GM11168 (cell line): ENCODE measurements around the gene SLC35E2B.

Source experiments
- in situ Hi-C: fragments of 300-500 bp; cut with MboI; formaldehyde crosslinking; loops from one replicate; pipeline ENCODE4 v1.12.0; 2022; ENCODE audit warnings: low sequenced_read_pairs; ENCODE audit not compliant: unreplicated experiment

The SLC35E2B gene

GRCh38 chr1:1627261-1627828, 65.2 kb downstream of the SLC35E2B start:
- in situ Hi-C loops = no loop called here

- in situ Hi-C loops = no loop called here
These were observed 66.1 kb downstream of the SLC35E2B start for GRCh38 chr1:1626207-1627141.

GRCh38 chr1:1625824-1626206, 66.8 kb downstream of the SLC35E2B start:
- in situ Hi-C loops = no loop called here

DNA sequence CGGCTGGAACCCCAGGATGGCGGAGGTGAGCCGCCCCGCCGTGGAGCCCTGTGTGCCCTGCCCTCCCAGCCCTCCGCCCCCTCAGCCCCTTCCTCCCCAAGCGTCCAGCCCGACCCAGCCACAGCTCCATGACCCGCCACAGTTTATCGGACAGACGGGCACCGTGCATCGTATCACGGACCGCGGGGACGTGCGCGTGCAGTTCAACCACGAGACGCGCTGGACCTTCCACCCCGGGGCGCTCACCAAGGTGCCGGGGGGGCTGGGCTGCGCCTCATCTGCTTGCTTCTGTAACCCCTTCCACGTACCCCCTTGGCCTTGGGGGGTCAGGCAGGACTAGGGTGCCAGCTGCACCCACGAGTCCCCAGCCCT, 67.2 kb downstream of the SLC35E2B start:
- in situ Hi-C loops = no loop called here

DNA sequence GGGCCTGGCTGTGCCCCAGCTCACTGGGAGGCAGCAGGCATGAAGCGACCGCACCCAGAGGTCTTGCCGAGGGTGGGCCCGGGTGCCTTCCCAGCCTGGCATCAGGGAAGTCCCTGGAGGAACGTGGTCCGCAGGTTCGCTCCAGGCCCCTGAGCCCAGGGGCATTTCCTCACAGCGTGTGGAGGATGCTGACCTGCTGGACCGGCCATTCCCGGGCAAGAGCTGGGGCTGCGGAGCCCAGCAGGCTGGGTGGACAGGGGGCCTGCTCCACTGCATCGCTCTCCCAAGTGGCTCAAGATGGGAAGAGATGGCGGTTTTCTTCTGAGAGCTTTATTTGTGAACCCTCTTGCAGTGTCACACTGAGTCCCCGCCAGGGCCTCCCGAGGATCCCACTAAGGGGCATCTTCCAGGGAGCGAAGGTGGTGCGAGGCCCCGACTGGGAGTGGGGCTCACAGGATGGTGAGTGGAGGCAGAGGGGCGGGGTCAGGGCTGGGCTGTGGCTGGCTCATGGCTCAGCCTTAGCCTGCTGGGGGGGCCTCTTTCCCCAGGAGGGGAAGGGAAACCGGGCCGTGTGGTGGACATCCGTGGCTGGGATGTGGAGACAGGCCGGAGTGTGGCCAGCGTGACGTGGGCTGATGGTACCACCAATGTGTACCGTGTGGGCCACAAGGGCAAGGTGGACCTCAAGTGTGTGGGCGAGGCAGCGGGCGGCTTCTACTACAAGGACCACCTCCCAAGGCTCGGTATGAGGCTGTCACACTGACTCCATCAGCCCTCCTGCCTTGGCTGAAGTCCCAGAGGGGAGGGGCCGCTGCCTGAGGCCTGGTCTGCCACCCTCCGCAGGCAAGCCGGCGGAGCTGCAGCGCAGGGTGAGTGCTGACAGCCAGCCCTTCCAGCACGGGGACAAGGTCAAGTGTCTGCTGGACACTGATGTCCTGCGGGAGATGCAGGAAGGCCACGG, 67.9 kb downstream of the SLC35E2B start:
- in situ Hi-C loops = no loop called here

- in situ Hi-C loops = no loop called here
These were observed 68.8 kb downstream of the SLC35E2B start for GRCh38 chr1:1623631-1624442.

DNA sequence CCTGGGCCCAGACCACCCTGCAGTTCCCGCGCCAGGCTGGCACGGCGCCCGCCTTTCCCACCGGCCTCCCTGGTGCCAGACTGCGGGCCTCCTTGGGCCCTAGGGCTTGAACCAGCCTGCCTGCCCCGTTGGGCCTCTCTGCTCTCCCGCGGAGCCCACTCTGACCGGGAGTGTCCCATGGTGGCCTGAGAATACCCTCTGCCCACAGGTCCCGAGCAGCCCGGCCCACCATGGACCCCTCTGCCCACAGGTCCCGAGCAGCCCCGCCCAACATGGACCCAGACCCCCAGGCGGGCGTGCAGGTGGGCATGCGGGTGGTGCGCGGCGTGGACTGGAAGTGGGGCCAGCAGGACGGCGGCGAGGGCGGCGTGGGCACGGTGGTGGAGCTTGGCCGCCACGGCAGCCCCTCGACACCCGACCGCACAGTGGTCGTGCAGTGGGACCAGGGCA, 69.4 kb downstream of the SLC35E2B start:
- in situ Hi-C loops = no loop called here

- in situ Hi-C loops = no loop called here
These were observed 69.9 kb downstream of the SLC35E2B start for GRCh38 chr1:1622788-1623094.

DNA sequence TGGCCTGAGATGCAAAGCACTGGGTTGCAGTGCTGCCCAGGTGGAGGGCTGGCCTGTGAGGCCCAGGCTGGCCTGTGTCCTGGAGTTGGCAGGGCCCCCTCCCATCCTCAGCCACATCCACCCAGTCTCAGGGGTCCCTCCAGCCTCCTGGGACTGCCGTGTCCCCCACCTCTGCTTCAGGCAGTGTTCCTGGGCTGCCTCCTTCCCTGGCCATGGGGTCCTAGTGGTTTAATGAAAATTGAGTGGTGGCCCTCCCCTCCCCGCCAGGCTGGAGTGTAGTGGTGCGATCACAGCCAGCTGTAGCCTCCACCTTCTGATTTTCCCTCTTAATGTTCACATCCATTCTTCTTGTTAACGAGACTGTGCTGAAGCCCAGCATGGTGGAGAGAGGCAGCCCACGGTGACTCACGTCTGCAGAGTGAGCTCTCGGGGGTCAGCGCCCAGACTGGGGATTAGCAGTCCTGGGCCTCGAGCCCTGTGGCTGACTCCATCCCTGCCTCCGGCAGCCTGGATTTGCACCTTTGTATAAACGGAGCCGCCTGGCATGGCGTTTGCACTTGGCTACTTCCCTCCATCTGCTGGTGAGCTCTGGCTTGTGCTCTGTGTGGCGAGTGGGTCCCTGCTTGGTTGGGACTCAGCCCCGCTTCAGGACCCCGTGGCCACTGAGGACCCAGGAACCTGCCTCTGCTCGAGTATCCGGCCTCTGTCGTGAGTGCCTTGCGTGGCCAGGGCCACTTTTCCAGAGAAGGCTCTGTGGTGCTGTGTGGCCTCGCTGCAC, 70.4 kb downstream of the SLC35E2B start:
- in situ Hi-C loops = no loop called here

- in situ Hi-C loops = no loop called here
These were observed 71.2 kb downstream of the SLC35E2B start for GRCh38 chr1:1621173-1622009.

GRCh38 chr1:1620433-1621139, 72.0 kb downstream of the SLC35E2B start:
- in situ Hi-C loops = no loop called here

- in situ Hi-C loops = no loop called here
These were observed 72.7 kb downstream of the SLC35E2B start for GRCh38 chr1:1619917-1620361.

DNA sequence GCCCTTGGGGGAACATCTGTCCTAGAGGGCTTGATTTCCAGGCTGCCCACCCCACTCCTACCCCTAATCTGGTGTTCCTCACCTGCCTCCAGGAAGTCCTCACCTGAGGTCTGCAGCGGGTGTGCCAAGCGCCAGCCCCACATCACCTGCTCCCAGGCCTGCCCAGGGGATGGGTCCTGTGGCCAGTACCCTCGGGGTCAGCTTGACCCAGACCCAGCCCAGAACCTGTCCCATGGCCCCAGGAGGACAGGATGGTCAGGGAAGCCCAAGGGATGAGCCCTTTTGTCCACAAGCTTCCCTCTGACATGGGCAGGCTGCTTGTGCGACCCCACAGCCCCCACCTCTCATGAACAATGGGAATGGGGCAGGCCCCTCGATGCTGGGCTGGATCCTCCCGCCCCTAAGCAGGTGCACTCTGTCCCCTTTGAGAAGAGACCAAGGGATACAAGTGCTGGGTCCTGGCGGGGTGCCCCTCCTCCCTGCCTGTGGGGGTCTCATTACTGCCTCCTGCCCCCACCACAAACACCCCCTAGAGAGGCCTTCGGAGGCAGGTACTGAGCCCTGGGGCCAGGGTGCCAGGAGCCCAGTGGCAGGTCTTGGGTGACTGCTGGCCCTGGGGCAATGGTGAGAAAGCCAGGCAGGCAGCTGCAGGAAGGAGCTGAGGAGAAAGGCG, 74.1 kb downstream of the SLC35E2B start:
- in situ Hi-C loops = no loop called here

GRCh38 chr1:1617925-1618324, 74.7 kb downstream of the SLC35E2B start:
- in situ Hi-C loops = no loop called here

- in situ Hi-C loops = no loop called here
These were observed 75.1 kb downstream of the SLC35E2B start for GRCh38 chr1:1617516-1617915.

DNA sequence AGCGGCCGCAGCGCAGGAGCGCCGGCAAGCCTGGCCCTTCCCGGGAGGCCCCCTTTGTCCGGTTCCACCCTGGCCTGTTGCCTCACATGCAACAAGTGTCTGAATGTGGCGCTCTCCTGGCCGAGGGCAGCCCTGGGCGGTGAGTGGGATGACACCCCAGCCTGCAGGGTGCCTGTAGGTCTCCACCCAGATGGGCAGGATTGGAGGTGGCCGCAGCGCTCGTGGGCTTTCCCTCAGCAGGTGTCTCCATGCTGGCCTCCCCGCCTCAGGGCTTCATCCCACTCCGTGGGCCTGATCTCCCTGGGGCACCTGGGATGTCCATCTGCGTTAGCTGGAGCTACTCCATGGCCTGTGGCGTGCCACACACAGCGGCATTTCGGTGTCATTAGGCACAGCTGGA, 75.8 kb downstream of the SLC35E2B start:
- in situ Hi-C loops = no loop called here
